CD8-positive, alpha-beta memory T cell (primary cell): Measurements from ENCODE around the gene OPCML. TPM values are rescaled to one million over a fixed set of nuclear protein-coding genes. Genes with fewer than 3 reads are reported as not detected.

ENCODE experiments used
- CTCF ChIA-PET: fragments of 350-600 bp; sonication (Branson Sonifier 250); formaldehyde crosslinking; loops from one replicate; lab custom pipeline; 2021; ENCODE audit warnings: antibody characterized with exemption; lab: Charles Lee
- POLR2A ChIA-PET: fragments of 350-600 bp; sonication (Branson Sonifier 250); formaldehyde crosslinking; loops from one replicate; lab custom pipeline; 2021; ENCODE audit warnings: antibody characterized with exemption; lab: Charles Lee
- DNase-seq, 5 donors: peaks; one replicate each; pipeline versions ENCODE4 v3.0.0 to v3.0.0-alpha.2; 2020 to 2022; ENCODE audit warnings: mixed read lengths in 1 of 5
- H3K27ac ChIP-seq: one replicate; pipeline ENCODE4 v1.7.0; 2013; ENCODE audit warnings: low read depth, mild to moderate bottlenecking, low read length, moderate library complexity
- H3K27me3 ChIP-seq: 2 replicates; pipeline ENCODE4 v1.7.0; 2013; ENCODE audit warnings: low read length, mild to moderate bottlenecking; ENCODE audit not compliant: insufficient read depth, poor library complexity, severe bottlenecking
- H3K36me3 ChIP-seq: 2 replicates; pipeline ENCODE4 v1.7.0; 2013; ENCODE audit warnings: mild to moderate bottlenecking, low read length, moderate library complexity; ENCODE audit not compliant: insufficient read depth
- H3K4me1 ChIP-seq: 2 replicates; pipeline ENCODE4 v1.7.0; 2013; ENCODE audit warnings: mild to moderate bottlenecking, low read length, moderate library complexity; ENCODE audit not compliant: insufficient read depth
- H3K4me3 ChIP-seq: 2 replicates; pipeline ENCODE4 v1.7.0; 2013; ENCODE audit warnings: mild to moderate bottlenecking, low read length
- H3K9me3 ChIP-seq: 2 replicates; pipeline ENCODE4 v1.7.0; 2013; ENCODE audit warnings: mild to moderate bottlenecking, low read length
- H3K27ac Mint-ChIP-seq, 8 donors: one replicate each; pipeline ENCODE4 v1.8.0; 2020 to 2021; ENCODE audit warnings: mixed read lengths in 8 of 8, mild to moderate bottlenecking in 6 of 8, inconsistent platforms in 3 of 8, moderate library complexity in 3 of 8
- H3K27me3 Mint-ChIP-seq, 2 donors: one replicate each; pipeline ENCODE4 v1.8.0; 2020 to 2021; ENCODE audit warnings: mixed read lengths in 2 of 2, mild to moderate bottlenecking in 1 of 2, moderate library complexity in 1 of 2
- H3K36me3 Mint-ChIP-seq, 3 donors: one replicate each; pipeline ENCODE4 v1.8.0; 2020 to 2021; ENCODE audit warnings: mixed read lengths in 3 of 3, inconsistent platforms in 1 of 3, mild to moderate bottlenecking in 1 of 3
- H3K4me1 Mint-ChIP-seq, 3 donors: one replicate each; pipeline ENCODE4 v1.8.0; 2020 to 2021; ENCODE audit warnings: mixed read lengths in 3 of 3, inconsistent platforms in 1 of 3, mild to moderate bottlenecking in 1 of 3
- H3K4me3 Mint-ChIP-seq, 7 donors: one replicate each; pipeline ENCODE4 v1.8.0; 2020 to 2021; ENCODE audit warnings: mixed read lengths in 7 of 7, mild to moderate bottlenecking in 6 of 7, moderate library complexity in 4 of 7, inconsistent platforms in 2 of 7
- H3K9me3 Mint-ChIP-seq, 5 donors: one replicate each; pipeline ENCODE4 v1.8.0; 2020 to 2022; ENCODE audit warnings: mixed read lengths in 5 of 5, mild to moderate bottlenecking in 3 of 5, moderate library complexity in 2 of 5, inconsistent platforms in 1 of 5
- polyA plus RNA-seq: library from polyadenylated mRNA; unstranded; fragments of 300-500 nt; fragmentation: Illumina TruSeq; gene quantifications from one replicate; pipeline ENCODE4 v1.2.3, GENCODE V29; 2021
- total RNA-seq, 2 experiments: library from RNA; stranded (reverse); gene quantifications; one replicate each; pipeline ENCODE4 v1.2.3, GENCODE V29; 2021

The OPCML gene
- total and polyA plus RNA-seq, 3 experiments from 2014 or later = not detected

DNA sequence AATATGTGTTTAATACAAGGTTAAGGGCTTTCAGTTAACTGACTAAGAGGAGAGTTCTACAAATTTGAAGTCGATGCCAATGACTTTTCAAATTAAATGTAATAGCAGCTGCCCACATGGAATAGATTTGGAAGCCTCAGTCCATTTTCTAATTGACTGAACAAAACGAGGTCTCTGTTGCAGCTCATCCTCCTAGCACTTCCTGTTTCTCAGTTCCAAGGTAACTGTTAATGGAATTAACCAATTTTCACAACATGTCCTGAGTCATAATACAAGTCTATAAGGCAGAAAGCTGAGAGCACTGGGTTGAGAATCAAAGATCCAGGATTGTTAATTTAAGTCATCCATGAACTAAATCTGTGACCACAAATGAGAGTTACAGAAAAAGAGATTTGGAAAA, 177.2 kb downstream of the OPCML start:
- Histone ChIP-seq H3K4me3 (no peak overlapping the region), H3K9me3 (no peaks in the 10 kb centered on the region), H3K36me3 (no peaks in the 10 kb centered on the region), H3K27me3 (no peaks in the 10 kb centered on the region), H3K27ac (no peak overlapping the region), H3K4me1 (no peaks in the 10 kb centered on the region)
- no peak overlapping the region for H3K27ac Mint-ChIP-seq
- peaks cover 0 to 16% (median 2%) of the 10 kb centered on the region in 5 donors for H3K9me3 Mint-ChIP-seq
- H3K27me3 Mint-ChIP-seq = no peaks in the 10 kb centered on the region
- no peak overlapping the region for H3K4me3 Mint-ChIP-seq
- DNase-seq = no peak
- H3K4me1 Mint-ChIP-seq = no peaks in the 10 kb centered on the region
- ChIA-PET POLR2A (no interaction called here), CTCF (no interaction called here)
- H3K36me3 Mint-ChIP-seq = no peaks in the 10 kb centered on the region

GRCh38 chr11:133354069-133354468, 178.2 kb downstream of the OPCML start:
- POLR2A ChIA-PET = no interaction called here
- no peaks in the 10 kb centered on the region for H3K27me3 ChIP-seq
- H3K9me3 Mint-ChIP-seq = peaks cover 0 to 15% (median 2%) of the 10 kb centered on the region in 5 donors
- H3K9me3 ChIP-seq = no peaks in the 10 kb centered on the region
- no peaks in the 10 kb centered on the region for H3K36me3 ChIP-seq
- no peak for DNase-seq
- H3K27ac ChIP-seq = no peak overlapping the region
- no peaks in the 10 kb centered on the region for H3K27me3 Mint-ChIP-seq
- H3K4me1 Mint-ChIP-seq = no peaks in the 10 kb centered on the region
- no peak overlapping the region for H3K4me3 Mint-ChIP-seq
- H3K4me3 ChIP-seq = no peak overlapping the region
- H3K4me1 ChIP-seq = no peaks in the 10 kb centered on the region
- no peaks in the 10 kb centered on the region for H3K36me3 Mint-ChIP-seq
- H3K27ac Mint-ChIP-seq = no peak overlapping the region
- CTCF ChIA-PET = no interaction called here

- H3K27ac ChIP-seq = no peak overlapping the region
- H3K27me3 ChIP-seq = no peaks in the 10 kb centered on the region
- H3K4me3 ChIP-seq = no peak overlapping the region
- H3K36me3 Mint-ChIP-seq = no peaks in the 10 kb centered on the region
- no peaks in the 10 kb centered on the region for H3K4me1 ChIP-seq
- no peaks in the 10 kb centered on the region for H3K27me3 Mint-ChIP-seq
- ChIA-PET POLR2A (no interaction called here), CTCF (no interaction called here)
- peaks cover 0 to 14% (median 2%) of the 10 kb centered on the region in 5 donors for H3K9me3 Mint-ChIP-seq
- H3K4me3 Mint-ChIP-seq = no peak overlapping the region
- H3K4me1 Mint-ChIP-seq = no peaks in the 10 kb centered on the region
- no peak for DNase-seq
- H3K36me3 ChIP-seq = no peaks in the 10 kb centered on the region
- no peaks in the 10 kb centered on the region for H3K9me3 ChIP-seq
- H3K27ac Mint-ChIP-seq = no peak overlapping the region
Observed at GRCh38 chr11:133350045-133350444, 182.3 kb downstream of the OPCML start.

GRCh38 chr11:133347988-133348387, 184.3 kb downstream of the OPCML start:
- H3K27ac ChIP-seq = no peak overlapping the region
- H3K4me3 ChIP-seq = no peak overlapping the region
- ChIA-PET POLR2A (no interaction called here), CTCF (no interaction called here)
- H3K27ac Mint-ChIP-seq = no peak overlapping the region
- no peak for DNase-seq
- H3K4me3 Mint-ChIP-seq = no peak overlapping the region
- H3K9me3 ChIP-seq = no peaks in the 10 kb centered on the region
- H3K4me1 Mint-ChIP-seq = no peaks in the 10 kb centered on the region
- no peaks in the 10 kb centered on the region for H3K36me3 ChIP-seq
- H3K36me3 Mint-ChIP-seq = no peaks in the 10 kb centered on the region
- H3K27me3 ChIP-seq = no peaks in the 10 kb centered on the region
- no peaks in the 10 kb centered on the region for H3K4me1 ChIP-seq
- no peaks in the 10 kb centered on the region for H3K27me3 Mint-ChIP-seq
- peaks cover 0 to 9% (median 2%) of the 10 kb centered on the region in 5 donors for H3K9me3 Mint-ChIP-seq

DNA sequence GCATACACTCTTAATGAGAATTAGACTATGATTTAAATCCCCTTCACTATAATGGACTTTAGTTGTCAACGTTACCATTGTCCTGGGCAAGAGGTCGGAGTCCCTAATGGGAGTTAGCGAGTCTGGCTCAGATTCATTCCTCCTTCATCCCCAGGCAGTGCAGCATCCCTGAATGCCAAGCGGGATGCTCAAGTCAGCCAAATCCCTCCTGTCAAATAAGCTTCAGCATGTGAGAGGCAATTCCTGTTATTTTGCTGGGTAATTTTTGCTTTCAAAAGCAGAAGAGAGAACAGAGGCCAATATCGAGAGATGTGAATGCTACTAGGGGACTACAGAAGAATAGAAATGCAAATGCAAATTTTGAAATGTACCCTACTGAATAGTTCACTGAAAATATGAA, 186.2 kb downstream of the OPCML start:
- POLR2A ChIA-PET = no interaction called here
- H3K4me3 Mint-ChIP-seq = no peak overlapping the region

GRCh38 chr11:133343951-133344350, 188.3 kb downstream of the OPCML start:
- Histone ChIP-seq H3K4me3 (no peak overlapping the region), H3K27me3 (no peaks in the 10 kb centered on the region), H3K4me1 (no peaks in the 10 kb centered on the region), H3K27ac (no peak overlapping the region), H3K36me3 (no peaks in the 10 kb centered on the region), H3K9me3 (no peaks in the 10 kb centered on the region)
- Mint-ChIP-seq H3K27ac (no peak overlapping the region), H3K36me3 (no peaks in the 10 kb centered on the region), H3K4me1 (no peaks in the 10 kb centered on the region), H3K9me3 (peaks cover 0 to 5% (median 3%) of the 10 kb centered on the region in 5 donors), H3K4me3 (no peak overlapping the region), H3K27me3 (peaks cover 0 to 2% of the 10 kb centered on the region in 2 donors)
- POLR2A ChIA-PET = no interaction called here
- DNase-seq = no peak
- CTCF ChIA-PET = no interaction called here

More for the DNA sequence above, 186.2 kb downstream of the OPCML start:
- H3K9me3 Mint-ChIP-seq = peaks cover 0 to 9% (median 0%) of the 10 kb centered on the region in 5 donors
- no peaks in the 10 kb centered on the region for H3K4me1 Mint-ChIP-seq
- no peaks in the 10 kb centered on the region for H3K27me3 Mint-ChIP-seq
- Histone ChIP-seq H3K4me3 (no peak overlapping the region), H3K36me3 (no peaks in the 10 kb centered on the region), H3K4me1 (no peaks in the 10 kb centered on the region), H3K27ac (no peak overlapping the region), H3K9me3 (no peaks in the 10 kb centered on the region), H3K27me3 (no peaks in the 10 kb centered on the region)
- H3K27ac Mint-ChIP-seq = no peak overlapping the region
- CTCF ChIA-PET = no interaction called here
- DNase-seq = no peak
- no peaks in the 10 kb centered on the region for H3K36me3 Mint-ChIP-seq

- Mint-ChIP-seq H3K27ac (no peak overlapping the region), H3K4me1 (no peaks in the 10 kb centered on the region), H3K27me3 (peaks cover 0 to 2% of the 10 kb centered on the region in 2 donors), H3K36me3 (no peaks in the 10 kb centered on the region), H3K9me3 (peaks cover 2 to 6% (median 2%) of the 10 kb centered on the region in 5 donors), H3K4me3 (no peak overlapping the region)
- Histone ChIP-seq H3K27ac (no peak overlapping the region), H3K4me3 (no peak overlapping the region), H3K9me3 (no peaks in the 10 kb centered on the region), H3K36me3 (no peaks in the 10 kb centered on the region), H3K4me1 (no peaks in the 10 kb centered on the region), H3K27me3 (no peaks in the 10 kb centered on the region)
- ChIA-PET CTCF (no interaction called here), POLR2A (no interaction called here)
- no peak for DNase-seq
Observed at GRCh38 chr11:133339495-133340140, 192.7 kb downstream of the OPCML start.

- POLR2A ChIA-PET = no interaction called here
- Histone ChIP-seq H3K4me3 (no peak overlapping the region), H3K27ac (no peak overlapping the region), H3K36me3 (no peaks in the 10 kb centered on the region), H3K9me3 (no peaks in the 10 kb centered on the region), H3K4me1 (no peaks in the 10 kb centered on the region), H3K27me3 (no peaks in the 10 kb centered on the region)
- Mint-ChIP-seq H3K9me3 (peaks cover 2 to 6% (median 3%) of the 10 kb centered on the region in 5 donors), H3K27ac (no peak overlapping the region), H3K4me3 (no peak overlapping the region), H3K27me3 (peaks cover 0 to 2% of the 10 kb centered on the region in 2 donors), H3K4me1 (no peaks in the 10 kb centered on the region), H3K36me3 (no peaks in the 10 kb centered on the region)
- DNase-seq = no peak
- CTCF ChIA-PET = no interaction called here
Observed at GRCh38 chr11:133338588-133338987, 193.7 kb downstream of the OPCML start.
